NCI-H1930 (cell line): ENCODE results near the gene KMT2D.

Experiments used
- DNase-seq, 2 experiments: peaks; one replicate each; lab custom pipeline; 2025; lab: John Stamatoyannopoulos, UW

The KMT2D gene

GRCh38 chr12:49018261-49019119, 42.1 kb downstream of the KMT2D start, which contains the start of gene PRKAG1:
TSS of gene PRKAG1 (minus strand) at chr12:49018776. CDS start at chr12:49018740, 36 bp downstream.
- DNase-seq = peak; percentile 92 to 94

GRCh38 chr12:49017891-49018260, 42.7 kb downstream of the KMT2D start:
- DNase-seq = no peak

- DNase-seq = no peak
Observed at GRCh38 chr12:49015196-49015595, 45.4 kb downstream of the KMT2D start.

GRCh38 chr12:49014547-49014946, 46.0 kb downstream of the KMT2D start:
- no peak for DNase-seq

- DNase-seq = no peak
Observed at GRCh38 chr12:49013428-49013827, 47.2 kb downstream of the KMT2D start.

GRCh38 chr12:49012739-49013138, 47.9 kb downstream of the KMT2D start:
- no peak for DNase-seq
